SJSA1 (cell line): ENCODE results near the gene PREPL. TPM values are rescaled to one million over a fixed set of nuclear protein-coding genes. Genes with fewer than 3 reads are reported as not detected.

Source experiments
- DNase-seq, 2 experiments: peaks; one replicate each; pipeline ENCODE4 v3.0.0-alpha.2; 2015 to 2020; ENCODE audit warnings: low spot score in 2 of 2, low read depth in 1 of 2
- H3K27ac ChIP-seq: fragments of 250-450 bp; sonication (Bioruptor Pico); 2 replicates; pipeline ENCODE4 v1.5.1; 2020; ENCODE audit warnings: mild to moderate bottlenecking, moderate library complexity
- H3K27me3 ChIP-seq: fragments of 250-450 bp; sonication (Bioruptor Pico); replicated peaks from 2 replicates; pipeline ENCODE4 v1.5.1; 2020; ENCODE audit warnings: mild to moderate bottlenecking, moderate library complexity
- H3K36me3 ChIP-seq: fragments of 250-450 bp; sonication (Bioruptor Pico); 2 replicates; pipeline ENCODE4 v1.5.1; 2020; ENCODE audit warnings: mild to moderate bottlenecking
- H3K4me1 ChIP-seq: fragments of 250-450 bp; sonication (Bioruptor Pico); replicated peaks from 2 replicates; pipeline ENCODE4 v1.6.1; 2021; ENCODE audit warnings: mild to moderate bottlenecking
- H3K4me3 ChIP-seq: fragments of 250-450 bp; sonication (Bioruptor Pico); 2 replicates; pipeline ENCODE4 v1.5.1; 2020; ENCODE audit warnings: mild to moderate bottlenecking
- H3K9me3 ChIP-seq: fragments of 250-450 bp; sonication (Bioruptor Pico); replicated peaks from 2 replicates; pipeline ENCODE4 v1.5.1; 2020; ENCODE audit warnings: mild to moderate bottlenecking
- total RNA-seq: library from RNA; depleted of rRNA; stranded (reverse); fragments of >200 nt; shearing (Covaris generic); gene quantifications from 2 replicates; pipeline ENCODE4 v1.2.3, GENCODE V29; 2014; rRNA removed

The PREPL gene
- total RNA-seq, 1 experiment from 2014 or later: 39.0 TPM

DNA sequence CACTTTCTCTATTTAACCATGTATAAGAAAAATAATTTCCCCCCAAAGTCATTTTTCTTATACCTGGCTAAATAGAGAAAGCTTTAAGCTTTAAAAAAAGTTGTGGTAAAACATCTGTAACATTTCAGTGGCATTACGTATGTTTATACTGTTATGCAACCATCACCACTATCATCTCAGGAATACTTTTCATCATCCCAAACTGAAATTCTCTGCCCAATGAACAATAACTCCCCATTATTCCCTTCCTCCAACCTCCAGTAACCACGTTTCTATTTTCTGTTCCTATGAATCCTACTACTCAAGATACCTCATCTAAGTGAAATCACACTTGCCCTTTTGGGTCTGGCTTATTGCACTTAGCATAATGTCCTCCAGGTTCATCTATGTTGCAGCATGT is 87.7 kb downstream of the PREPL start:
- Histone ChIP-seq H3K9me3 (no peaks in the 10 kb centered on the region), H3K27me3 (no peaks in the 10 kb centered on the region), H3K4me3 (no peak overlapping the region), H3K4me1 (peaks cover 20% of the 10 kb centered on the region), H3K36me3 (no peaks in the 10 kb centered on the region), H3K27ac (no peak overlapping the region)
- DNase-seq: no peak

DNA sequence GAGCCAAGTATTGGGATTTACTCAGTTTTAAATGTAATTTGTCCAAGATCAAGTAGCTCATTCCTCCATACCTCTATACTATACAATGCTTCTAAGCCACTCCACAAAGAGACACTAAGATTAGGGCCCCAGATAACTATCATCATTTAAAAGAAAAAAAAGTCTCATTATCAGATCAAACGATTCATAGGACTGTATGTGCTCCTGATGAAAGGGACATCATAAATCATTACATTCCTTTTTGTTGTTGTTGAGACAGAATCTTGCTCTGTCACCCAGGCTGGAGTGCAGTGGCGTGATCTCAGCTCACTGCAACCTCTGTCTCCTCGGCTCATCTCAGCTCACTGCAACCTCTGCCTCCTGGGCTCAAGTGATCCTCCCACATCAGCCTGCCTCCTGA is 88.2 kb downstream of the PREPL start:
- Histone ChIP-seq H3K9me3 (no peaks in the 10 kb centered on the region), H3K27ac (no peak overlapping the region), H3K4me1 (peaks cover 25% of the 10 kb centered on the region), H3K36me3 (no peaks in the 10 kb centered on the region), H3K4me3 (no peak overlapping the region), H3K27me3 (no peaks in the 10 kb centered on the region)
- no peak for DNase-seq

DNA sequence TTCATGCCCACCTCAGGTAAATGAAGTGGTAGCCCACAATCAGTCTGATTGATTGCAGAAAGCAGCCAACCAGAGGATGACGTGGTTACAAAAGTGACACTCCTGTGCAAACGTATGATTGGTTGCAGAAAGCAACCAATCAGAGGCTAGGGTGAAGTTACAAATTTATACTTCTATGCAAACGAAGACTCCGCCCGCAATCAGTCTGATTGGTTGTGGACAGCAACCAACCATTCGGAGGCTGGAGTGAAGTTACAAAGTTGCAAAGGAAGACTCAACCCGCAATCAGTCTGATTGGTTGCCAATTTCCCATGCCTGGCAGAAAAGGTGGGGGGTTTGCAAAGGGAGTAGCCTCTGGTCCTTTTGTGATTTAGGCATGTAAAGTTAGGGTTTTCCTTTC is 90.0 kb downstream of the PREPL start:
- no peaks in the 10 kb centered on the region for H3K27me3 ChIP-seq
- H3K9me3 ChIP-seq: no peaks in the 10 kb centered on the region
- H3K27ac ChIP-seq: no peak overlapping the region
- no peak for DNase-seq
- H3K36me3 ChIP-seq: no peaks in the 10 kb centered on the region
- no peak overlapping the region for H3K4me3 ChIP-seq
- peaks cover 25% of the 10 kb centered on the region for H3K4me1 ChIP-seq

DNA sequence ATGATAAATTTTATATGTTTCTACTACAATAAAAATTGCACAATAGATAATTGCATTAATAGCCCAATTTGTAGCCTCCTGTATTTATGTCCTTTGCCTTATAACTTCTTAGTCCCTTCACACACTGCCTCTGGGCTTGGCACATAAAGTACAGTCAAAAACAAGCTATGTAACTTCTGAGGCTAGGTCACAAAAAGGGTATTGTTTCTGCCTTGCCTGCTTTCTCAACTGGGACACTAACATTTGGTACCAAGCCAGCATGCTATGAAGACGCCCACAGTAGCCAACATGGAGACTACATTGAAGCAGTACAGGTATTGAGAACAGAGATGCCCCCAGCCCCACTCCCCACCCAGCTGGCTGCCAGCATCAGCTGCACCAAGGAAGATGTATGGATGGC is 91.5 kb downstream of the PREPL start:
- DNase-seq: no peak
- Histone ChIP-seq H3K27ac (no peak overlapping the region), H3K36me3 (no peaks in the 10 kb centered on the region)

DNA sequence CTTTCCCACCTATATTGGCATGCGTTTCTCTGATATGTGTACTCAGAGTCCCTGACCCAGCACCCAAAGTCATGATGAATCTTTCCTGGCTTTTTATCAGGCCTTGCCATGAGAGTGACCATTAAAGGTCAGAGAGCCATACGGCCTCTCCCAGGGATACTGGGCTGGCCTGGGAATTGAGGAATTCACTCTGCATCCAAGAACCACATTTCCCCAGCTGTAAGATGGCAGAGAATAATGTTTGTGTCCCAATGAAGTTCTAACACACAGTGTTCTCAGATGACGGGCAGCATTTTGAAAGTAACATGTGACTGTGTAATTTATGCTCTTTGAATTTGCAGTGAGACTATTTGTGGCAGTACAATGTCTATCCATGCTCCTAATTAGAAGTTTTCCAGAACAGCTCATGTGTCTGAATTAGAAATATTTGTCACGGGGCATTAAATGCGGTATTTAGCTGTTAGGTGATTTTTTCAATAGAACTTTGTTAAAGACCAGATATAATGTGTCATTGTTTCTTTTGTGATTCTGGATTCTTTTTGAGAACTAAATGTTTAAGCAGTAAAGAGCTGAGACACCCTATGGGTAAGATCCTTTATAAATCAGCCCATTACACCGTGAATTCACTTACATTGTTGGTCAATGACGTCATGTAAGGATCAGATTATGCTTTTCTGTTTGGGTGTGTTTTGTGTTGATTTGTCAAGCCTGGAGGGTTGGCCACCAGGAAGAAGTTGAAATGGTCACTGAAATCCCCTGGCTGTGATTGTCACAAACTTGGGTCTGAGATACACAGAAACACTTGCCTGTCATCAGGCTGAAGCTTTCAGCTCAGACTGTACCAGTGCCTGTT is 93.3 kb downstream of the PREPL start:
- no peaks in the 10 kb centered on the region for H3K36me3 ChIP-seq
- H3K27ac ChIP-seq: no peak overlapping the region
- no peaks in the 10 kb centered on the region for H3K9me3 ChIP-seq
- peak in 1 of 2 experiments; percentile 49 for DNase-seq
- H3K27me3 ChIP-seq: no peaks in the 10 kb centered on the region
- no peak overlapping the region for H3K4me3 ChIP-seq
- H3K4me1 ChIP-seq: peaks cover 14% of the 10 kb centered on the region

More for the DNA sequence above, 91.5 kb downstream of the PREPL start:
- no peaks in the 10 kb centered on the region for H3K9me3 ChIP-seq
- H3K27me3 ChIP-seq: no peaks in the 10 kb centered on the region
- H3K4me1 ChIP-seq: peaks cover 14% of the 10 kb centered on the region
- H3K4me3 ChIP-seq: no peak overlapping the region

Other genes with a start within 250 kb of the PREPL start
- gene PPM1B, start 192.6 kb downstream of the PREPL start, total RNA-seq: 38.8 and 41.2 TPM in 2 replicates
- not detected in 2 replicates for gene SLC3A1, start 86.0 kb downstream of the PREPL start, total RNA-seq
- gene CAMKMT, start 453 bp upstream of the PREPL start, total RNA-seq: 4.7 and 11.6 TPM in 2 replicates